HG02943 (cell line): Measurements from ENCODE around the gene SLC7A10.

Experiments used
- ATAC-seq: cut with Tn5 transposase; IDR thresholded peaks from one replicate; pipeline ENCODE4 v1.9.1; 2021; ENCODE audit warnings: mild to moderate bottlenecking, low read depth, moderate library complexity; ENCODE audit not compliant: unreplicated experiment

Gene SLC7A10

DNA sequence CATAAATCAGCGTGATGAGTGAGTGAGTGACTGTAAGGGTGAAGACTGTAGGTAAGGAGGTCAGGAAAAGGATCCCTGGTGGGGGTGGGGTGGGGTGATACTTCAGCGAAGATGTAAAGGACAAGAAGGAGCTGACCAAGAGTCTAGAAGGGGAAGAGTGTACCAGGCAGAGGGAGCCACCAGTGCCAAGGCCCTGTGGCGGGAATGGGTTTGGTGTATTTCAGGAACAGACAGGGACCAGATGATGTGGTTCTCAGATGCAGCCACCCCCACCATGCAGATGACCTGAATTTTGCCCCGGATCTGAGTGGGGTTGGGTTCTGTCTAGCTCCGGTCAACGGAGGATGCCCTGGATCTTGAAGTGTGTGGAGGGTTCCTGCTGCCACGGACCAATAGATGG lies 30.1 kb upstream of the SLC7A10 start:
- no peak for ATAC-seq

DNA sequence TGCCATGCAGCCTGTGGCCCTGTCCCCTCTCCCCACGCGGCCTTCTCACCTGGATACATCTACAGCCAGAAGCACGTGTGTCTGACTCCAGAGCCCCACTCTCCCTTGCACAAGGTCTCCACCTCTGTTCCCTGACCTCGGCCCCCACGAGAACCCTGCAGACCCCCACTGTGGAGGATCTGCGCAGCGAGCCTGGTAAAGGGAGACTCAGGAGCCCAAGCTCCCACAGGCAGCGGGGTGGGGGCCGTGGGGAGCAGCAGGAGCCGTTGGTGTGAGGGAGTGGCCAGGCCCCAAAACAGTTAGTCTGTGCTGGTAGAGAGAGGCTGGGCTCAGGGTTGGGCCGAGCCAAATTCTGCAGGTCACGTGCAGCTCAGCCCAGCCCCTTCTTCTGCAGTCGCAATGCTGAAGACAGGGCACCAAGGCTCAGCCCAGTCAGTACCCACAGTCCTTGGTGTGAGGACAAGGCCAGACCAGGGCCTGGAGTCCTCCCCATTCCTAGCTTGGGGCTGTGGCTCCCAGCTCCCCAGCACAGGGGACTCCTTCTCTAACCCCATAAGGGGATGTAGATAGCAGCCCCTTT lies 28.7 kb upstream of the SLC7A10 start:
- no peak for ATAC-seq

DNA sequence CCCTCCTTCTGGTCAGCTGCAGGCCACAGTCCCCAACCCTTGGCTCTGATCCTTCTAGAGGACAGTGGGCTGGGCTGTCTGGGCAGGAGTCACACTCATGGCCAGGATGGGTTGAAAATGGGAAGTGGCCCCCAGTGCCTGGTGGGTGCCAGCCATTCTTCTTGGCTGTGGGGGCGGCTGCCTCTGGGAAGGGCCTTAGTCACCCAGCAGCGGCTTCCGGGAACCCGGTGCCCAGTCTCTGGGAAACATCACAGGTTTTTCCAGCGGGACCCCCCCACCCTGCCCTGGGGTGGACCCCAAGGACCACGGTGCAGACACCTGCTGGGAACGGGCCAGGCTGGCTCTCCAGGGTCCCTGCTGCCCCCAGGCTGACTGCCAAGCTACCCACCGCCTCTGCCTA lies 27.3 kb upstream of the SLC7A10 start:
- no peak for ATAC-seq

DNA sequence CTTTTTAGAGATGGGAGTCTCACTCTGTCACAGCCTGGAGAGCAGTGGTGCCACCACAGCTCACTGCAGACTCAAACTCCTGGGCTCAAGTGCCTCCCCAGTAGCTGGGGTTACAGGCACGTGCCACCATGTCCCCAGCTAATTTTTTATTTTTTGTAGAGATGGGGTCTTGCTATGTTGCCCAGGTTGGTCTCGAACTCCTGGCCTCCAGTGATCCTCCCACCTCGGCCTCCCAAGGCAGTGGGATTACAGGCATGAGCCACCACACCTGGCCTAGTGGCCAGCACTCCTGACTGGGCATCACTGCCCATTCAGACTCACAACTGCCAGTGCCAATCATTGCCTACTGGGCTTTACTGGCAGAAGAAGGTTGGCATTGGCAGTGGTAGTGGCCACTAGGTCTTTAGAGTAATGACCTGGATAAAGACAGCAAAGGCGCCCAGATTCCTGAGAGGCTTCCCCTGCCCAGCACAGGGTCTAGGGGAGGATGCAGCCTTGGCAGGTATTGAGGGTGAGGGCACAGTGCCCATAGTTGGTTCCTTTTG lies 26.8 kb upstream of the SLC7A10 start:
- no peak for ATAC-seq

DNA sequence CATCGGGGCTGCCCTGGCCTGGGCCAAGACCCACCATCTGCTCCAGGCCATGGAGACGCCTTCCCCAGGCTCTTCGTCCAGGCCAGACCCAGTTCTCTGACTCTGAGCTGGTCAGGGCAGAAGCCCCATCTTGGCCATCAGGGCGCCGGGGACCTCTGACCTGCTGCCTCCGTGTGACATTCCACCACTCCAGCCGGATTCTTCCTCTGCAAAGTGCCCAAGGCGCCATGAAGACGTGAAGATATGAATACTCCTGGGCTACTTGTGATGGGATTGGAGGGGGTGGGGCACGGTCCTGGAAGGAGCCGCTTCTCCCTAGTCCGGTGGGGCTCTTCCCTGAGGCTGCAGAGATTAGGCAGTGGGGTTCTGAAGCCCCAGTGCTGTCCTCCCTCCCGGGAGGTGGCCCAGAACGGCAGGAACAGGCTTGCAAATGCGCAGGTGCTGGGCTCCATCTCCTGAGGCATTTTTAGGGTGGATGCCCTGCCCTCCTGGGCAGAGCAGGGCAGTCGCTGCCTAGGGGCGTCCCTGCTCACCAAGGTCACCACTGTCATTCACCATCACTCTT lies 26.0 kb upstream of the SLC7A10 start:
- ATAC-seq, result no peak

DNA sequence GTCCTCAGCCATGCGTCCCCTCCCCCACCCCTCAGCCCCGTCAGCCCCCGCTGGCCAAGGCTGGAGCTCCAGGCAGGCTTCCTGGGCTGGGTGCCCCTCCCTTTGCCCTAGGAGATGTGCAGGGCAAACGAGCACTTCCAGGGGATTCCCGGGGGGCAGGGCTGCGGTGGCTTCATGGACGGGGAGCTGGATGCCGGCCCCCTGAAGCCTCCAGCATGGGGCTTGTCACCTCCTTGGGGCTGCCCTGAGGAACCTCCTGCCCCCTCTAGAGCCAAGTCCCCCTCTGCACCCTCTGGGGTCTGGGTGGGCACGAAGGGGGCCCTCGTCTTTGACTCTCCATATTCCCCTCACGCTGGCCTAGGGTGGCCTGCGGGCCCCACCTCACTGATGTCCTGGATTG lies 25.4 kb upstream of the SLC7A10 start:
- no peak for ATAC-seq

DNA sequence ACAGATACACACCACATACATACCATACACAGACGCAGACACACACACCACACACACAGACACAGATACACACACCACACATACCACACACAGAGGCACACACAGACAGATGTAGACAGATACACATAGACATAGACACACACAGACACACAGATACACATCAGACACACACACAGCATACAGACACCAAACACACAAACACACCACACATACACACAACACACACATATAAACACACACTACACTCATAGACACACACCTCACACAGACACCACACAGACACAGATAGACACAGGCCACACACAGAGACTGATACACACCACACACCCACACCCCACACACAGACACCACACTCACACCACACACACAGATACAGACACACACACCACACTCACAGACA lies 24.9 kb upstream of the SLC7A10 start:
- ATAC-seq, result no peak

DNA sequence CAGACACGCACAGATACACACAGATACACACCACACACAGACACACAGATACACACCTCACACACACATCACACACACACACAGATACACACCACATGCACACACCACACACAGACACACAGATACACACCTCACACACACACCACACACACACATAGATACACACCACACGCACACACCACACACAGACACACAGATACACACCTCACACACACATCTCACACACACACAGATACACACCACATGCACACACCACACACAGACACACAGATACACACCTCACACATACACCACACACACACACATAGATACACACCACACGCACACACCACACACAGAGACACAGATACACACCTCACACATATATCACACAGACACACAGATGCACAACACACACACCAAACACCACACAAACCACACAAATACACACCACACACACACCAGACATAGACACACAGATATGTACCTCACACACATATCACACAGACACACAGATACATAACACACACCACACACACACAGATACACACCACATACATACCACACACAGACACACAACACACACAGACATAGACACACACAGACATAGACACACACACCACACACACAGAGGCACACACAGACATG lies 24.2 kb upstream of the SLC7A10 start:
- ATAC-seq, result no peak

DNA sequence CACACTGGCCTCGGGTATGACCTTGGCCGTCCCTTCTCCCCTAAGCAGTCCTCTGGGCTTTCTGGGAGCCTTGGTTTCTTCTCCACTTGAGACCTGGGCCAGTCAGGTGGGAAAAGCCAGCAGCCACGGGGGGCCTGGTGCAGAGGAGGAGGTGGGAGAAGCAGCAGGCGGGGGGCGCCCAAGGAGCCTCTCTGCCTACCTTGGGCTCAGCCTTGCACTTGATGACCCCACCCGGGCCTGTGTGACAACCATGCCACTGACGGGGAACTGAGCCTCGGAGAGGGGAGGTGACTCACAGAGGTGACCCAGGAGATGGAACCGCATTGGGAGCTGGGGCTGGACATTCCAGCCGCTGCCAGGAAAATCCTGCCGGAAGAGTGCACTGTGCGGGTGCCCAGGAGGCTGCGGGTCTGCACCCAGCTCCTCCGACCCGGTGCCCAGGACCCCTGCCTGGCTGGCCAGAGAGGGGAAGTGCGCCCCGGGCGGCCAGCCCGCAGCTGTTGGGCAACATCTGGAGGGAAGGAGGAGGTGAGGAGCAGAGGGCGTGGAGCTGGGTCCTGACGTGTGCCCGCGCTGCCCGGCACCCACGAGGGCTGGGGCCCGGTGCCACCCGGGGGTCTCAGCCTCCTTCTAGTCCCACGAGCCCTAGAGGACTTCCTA lies 23.4 kb upstream of the SLC7A10 start:
- no peak for ATAC-seq

DNA sequence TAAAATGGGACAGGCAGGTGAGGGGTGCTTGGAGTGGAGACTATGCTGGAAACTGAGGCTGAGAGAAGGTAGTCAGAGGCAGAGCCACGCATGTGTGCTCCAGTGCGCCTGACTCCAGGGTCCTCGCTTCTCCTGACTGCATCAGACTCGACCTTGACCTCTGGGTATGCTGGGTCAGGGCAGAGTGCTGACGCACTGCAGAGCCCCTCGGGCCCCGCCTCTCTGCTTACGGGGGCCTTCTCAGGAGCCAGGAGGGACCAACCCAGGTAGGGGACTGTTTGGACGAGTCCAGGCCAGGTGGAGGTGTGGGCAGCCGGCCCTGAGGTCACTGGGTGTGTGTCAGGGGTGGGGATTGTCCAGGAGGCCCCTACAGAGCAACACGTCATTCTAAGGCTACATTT lies 22.9 kb upstream of the SLC7A10 start:
- ATAC-seq, result no peak

DNA sequence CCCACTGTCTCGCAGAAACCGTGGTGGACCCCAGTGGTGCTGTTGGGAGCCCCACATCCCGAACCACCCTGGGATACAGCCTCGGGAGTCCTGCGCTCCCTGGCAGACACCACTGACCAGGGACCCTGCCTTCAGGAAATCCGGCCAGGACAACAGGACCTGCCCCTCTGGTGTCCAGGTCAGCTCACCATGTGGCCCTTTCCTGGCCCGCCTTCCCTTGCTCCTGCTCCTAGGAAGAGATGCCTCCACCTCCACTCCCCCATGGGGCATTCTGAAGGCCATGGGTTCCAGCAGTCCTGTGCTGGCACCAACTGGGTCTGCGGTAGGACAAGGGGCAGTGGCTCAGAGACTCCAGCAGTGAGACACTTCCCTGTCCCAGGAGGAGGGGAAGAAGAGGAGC lies 22.5 kb upstream of the SLC7A10 start:
- no peak for ATAC-seq

DNA sequence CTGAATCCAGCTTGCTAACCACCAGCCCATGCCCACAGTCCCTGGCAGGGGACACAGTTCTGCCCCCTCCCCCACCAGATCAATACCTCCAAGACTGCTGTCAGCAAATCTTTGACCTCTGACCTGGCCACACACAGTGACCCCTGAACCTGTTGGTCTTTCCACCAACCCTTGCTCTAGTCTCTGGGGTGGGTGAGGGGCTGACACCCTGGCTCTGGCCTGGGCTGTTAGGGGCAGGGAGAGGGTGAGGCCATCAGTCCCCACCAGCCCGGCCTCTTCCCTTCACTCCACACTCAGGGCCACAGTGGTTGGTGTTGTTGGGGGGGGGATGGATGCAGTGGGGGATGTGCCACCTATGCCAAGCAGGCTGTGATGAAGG lies 21.8 kb upstream of the SLC7A10 start:
- no peak for ATAC-seq

DNA sequence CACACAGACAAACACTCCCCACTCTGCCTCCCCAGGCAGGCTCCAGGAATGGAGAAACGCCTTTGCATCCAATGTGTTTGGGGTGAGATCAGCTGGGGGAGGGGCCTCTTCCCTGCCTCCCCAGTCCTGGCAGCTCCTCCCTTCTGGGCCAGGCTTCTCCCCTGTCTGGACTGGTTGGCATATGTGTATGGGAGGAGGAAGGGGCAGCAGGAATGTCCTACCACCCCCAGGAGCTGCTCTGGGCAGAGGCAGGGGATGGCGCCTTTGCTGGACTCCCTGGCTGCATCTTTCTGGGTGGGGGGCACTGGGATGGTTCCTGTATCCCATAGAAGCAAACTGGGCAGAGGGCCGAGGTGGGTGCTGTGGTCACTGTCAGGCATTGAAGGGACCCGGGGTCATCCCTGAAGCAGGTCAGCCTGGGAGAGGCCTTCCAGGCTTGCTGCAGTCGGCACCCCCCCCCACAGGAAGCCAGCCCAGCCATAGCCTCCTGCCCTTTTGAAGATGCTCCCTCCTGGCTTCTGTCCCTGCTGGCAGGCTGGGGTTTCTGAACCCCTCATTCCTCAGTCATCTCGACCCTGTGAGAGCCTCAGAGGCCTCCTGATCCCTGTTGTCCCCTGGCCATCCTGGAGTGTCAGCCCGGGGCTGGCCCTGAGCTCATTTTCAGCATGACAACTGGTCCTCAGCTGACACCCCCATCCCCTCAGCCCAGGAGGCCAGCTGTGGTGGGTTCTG lies 21.2 kb upstream of the SLC7A10 start:
- no peak for ATAC-seq

DNA sequence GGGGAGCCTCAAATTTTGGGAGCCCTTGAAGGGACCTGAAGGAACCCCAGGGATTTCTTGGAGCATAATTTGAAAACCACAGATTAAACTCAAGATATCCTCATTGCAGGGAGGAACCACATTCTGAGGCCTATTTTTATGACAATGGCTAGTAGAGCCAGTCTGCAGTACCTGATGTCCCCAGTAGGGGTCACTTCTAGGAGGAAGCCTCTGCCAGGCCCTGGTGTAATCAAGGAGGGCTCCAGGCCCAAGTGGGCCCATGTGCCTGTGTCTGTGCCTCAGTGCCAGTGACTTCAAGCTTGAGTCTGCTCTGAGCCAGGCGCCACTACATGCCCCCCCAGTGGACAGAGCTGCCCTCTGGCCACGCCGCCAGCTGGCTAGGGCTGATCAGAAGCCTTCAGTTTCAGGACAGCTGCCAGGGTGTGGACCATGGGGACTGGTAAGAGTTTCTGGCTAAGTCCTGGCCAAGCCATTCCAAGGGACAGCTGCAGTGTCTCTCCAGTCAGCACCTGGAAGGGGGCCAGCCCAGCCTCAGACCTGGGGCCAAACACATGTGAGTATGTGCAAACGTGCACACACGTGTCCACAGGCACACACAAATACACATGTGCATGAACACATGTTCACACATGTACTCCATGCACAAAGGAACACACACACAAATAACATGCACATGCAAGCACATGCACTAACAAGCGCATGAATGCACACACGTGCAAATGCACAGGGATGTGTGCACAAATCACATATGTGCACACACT lies 20.5 kb upstream of the SLC7A10 start:
- no peak for ATAC-seq

DNA sequence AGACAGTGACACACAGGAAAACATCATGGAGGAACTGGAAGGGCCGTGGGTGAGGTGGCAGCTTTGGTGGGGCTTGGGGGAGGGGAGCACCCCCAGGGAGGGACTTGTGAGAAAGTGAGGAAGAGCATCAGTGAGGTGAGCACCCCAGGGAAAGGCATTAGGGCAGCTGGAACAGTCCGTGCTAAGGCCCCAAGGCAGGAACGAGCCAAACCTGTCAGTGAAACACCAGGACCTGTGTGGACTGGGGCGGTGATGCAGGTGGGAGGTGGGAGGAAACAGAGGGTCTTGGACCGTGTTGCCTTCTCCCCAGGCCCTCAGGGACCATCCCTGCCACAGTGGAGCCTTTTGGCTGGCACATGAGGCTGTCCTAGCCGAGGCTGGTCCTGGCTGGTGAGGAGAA lies 17.3 kb upstream of the SLC7A10 start:
- ATAC-seq, result no peak

DNA sequence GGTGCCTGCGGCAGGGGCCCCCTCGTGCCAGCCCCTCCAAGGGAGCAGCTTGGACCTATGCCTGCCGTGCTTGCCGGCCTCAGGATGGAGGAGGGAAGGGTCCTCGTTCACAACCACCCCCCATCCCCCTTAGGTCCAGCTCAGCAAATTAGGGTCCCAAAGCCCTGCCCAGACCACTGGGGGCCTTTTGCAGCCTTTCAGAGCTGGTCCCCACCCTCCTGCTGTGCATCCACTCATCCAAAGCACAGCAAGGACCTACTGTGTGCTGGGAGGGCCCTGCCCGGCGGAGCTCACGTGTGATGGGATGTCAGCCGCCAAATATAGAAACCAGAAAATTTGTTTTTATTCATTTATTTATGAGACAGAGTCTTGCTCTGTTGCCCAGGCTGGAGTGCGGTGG lies 16.5 kb upstream of the SLC7A10 start:
- no peak for ATAC-seq

DNA sequence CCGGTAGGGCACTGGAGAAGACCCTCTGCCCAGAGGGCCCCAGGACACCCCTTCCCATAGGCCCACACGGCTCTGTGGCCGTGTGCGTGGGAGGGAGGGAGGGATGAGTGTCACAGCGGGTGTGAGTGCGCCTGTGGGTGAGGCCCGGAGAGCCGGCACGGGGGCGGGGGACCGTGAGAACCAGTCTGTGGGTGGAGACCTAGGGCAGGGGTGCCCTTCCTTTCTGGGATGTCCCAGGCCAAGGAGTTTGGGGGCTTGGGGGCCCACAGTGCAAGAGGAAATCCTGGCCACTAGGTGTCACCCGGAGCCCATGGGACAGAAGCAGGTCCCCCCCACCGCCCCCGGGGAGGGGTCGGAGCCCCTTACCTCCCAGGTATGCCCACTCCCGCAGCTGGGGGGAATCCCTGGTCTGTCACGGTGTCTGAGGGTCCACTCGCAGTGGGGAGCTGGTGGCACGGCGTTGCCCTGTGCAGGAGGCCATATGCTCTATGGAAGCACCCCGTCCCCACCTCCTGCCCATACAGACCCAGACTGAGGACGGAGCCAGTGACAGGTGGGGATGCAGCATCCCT lies 16.0 kb upstream of the SLC7A10 start:
- ATAC-seq, result no peak

DNA sequence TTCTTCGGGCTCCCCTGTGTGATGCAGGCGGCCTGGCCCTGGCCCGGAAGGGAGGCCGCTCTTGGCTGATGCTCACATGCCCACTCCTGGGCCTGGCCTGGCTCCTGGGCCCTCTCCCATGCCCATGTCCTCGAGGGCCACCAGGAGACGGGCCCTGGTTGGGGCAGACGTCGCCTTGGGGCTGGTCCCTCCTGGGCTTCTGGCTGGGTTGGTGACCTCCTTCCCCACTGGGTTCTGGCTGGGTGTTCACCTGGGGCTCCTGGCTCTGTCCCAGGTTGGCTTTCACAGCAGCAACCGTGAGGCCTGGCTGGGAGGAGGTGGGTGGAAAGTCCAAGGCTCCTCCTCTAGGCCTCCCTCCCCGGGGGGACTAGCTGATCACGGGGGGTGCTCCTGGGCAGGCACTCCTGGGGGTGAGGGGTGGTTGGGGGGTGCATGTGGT lies 15.5 kb upstream of the SLC7A10 start:
- no peak for ATAC-seq

DNA sequence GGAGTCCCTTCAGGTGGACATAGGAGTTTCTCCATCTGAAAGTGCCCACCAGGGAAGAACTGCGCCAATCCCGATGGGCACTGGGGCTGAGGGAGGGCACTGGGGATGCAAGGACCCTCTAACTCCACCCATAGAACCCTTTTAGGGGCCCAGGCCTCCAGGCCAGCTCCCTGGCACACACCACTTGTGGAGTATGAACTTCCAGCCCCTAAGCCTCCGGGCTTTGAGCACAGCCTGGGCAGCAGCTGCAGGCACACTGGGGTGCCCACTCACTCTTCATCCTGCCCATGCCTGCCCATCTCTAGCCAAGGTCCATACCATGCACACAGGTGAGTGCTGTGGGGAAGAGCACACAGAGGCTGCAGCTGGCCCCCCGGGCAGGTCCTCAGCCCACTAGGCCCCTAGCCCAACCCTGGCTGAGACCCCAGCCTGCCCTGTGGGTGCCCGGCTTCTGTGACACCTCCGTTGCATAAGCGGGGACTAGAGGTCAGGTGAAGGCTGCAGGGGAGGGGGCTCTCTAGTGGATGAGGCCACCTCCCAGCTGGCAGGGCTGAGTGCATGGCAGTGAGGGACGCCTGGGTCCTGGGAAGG lies 14.6 kb upstream of the SLC7A10 start:
- ATAC-seq, result no peak
